ENCODE results near the gene CACNG4. TPM values are rescaled to one million over a fixed set of nuclear protein-coding genes. Genes with fewer than 3 reads are reported as not detected.
A peak's percentile ranks its signal among the peaks of the same experiment; 100 is the strongest.

The CACNG4 gene
- total and polyA plus RNA-seq, 2 donors from 2014 or later = 0.26 to 0.31 TPM

DNA sequence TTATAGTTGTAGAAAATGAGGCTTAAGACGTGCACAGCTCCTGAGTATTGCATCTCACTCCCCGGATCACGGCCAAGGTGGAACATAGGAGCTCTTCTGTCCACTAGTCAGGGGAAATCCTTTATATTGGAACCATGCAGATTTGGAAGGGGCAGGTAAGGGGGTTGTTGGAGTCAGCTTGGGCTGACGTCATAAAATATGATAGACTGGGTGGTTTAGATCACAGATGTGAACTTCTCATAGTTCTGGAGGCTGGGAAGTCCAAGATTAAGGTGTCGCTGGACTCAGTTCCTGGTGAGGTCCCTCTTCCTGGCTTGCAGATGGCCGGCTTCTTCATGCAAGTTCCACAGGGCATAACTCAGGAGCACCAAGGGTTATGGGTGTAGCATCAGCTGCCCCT, 5.6 kb downstream of the CACNG4 start:
- no peaks in the 10 kb centered on the region for H3K36me3 ChIP-seq (ENCODE audit: control insufficient read depth in 2 of 3, insufficient read depth in 3 of 3, low read length in 3 of 3)
- no peaks in the 10 kb centered on the region for H3K9me3 ChIP-seq (ENCODE audit: control insufficient read depth in 2 of 3, insufficient read depth in 1 of 3, low read length in 3 of 3)
- H3K27me3 ChIP-seq (ENCODE audit: control insufficient read depth, insufficient read depth, low read length) = peaks cover 7% of the 10 kb centered on the region
- TF ChIP-seq, protein P1, sequence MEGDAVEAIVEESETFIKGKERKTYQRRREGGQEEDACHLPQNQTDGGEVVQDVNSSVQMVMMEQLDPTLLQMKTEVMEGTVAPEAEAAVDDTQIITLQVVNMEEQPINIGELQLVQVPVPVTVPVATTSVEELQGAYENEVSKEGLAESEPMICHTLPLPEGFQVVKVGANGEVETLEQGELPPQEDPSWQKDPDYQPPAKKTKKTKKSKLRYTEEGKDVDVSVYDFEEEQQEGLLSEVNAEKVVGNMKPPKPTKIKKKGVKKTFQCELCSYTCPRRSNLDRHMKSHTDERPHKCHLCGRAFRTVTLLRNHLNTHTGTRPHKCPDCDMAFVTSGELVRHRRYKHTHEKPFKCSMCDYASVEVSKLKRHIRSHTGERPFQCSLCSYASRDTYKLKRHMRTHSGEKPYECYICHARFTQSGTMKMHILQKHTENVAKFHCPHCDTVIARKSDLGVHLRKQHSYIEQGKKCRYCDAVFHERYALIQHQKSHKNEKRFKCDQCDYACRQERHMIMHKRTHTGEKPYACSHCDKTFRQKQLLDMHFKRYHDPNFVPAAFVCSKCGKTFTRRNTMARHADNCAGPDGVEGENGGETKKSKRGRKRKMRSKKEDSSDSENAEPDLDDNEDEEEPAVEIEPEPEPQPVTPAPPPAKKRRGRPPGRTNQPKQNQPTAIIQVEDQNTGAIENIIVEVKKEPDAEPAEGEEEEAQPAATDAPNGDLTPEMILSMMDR (IDR thresholded peaks at IDR 0.05; ENCODE audit: borderline replicate concordance, extremely low read depth, insufficient read depth) = no peak
- H3K4me1 ChIP-seq (ENCODE audit: control insufficient read depth in 2 of 3, insufficient read depth in 2 of 3, low read depth in 1 of 3, low read length in 3 of 3) = peaks cover 0 to 10% (median 0%) of the 10 kb centered on the region in 3 donors
- no peak for FAIRE-seq
- no peak overlapping the region for H3K27ac ChIP-seq (ENCODE audit: low read depth in 2 of 2, low read length in 2 of 2)
- no peak overlapping the region for H3K4me3 ChIP-seq (ENCODE audit: low read length in 3 of 3)
- no peak for DNase-seq
- intact Hi-C loops (cut with DNase I) = no loop called here
- H3K9ac ChIP-seq (ENCODE audit: low read length in 3 of 3) = no peak overlapping the region

DNA sequence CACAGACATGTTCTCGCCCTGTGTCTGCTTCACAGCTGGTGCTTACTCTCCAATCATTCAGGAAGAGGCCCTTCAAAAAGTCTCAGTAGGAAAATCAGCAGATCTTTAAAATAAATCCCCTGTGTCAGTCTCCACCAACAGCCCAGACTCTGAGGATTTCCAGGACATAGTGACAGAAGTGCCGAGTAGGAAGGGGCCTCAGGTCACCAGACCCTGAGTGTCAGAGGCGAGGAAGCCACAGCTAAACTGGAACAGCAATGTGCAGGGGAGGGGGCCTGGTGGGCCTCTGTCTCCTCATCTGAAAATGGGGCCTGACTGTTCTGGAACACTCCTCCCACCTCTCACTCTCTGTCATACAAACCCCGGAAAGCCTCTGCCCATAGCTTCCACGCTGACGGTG, 6.3 kb downstream of the CACNG4 start:
- FAIRE-seq (no peak), DNase-seq (no peak)
- Histone ChIP-seq H3K27me3 (ENCODE audit: control insufficient read depth, insufficient read depth, low read length) (peaks cover 7% of the 10 kb centered on the region), H3K9ac (ENCODE audit: low read length in 3 of 3) (no peak overlapping the region), H3K4me3 (ENCODE audit: low read length in 3 of 3) (no peak overlapping the region), H3K9me3 (ENCODE audit: control insufficient read depth in 2 of 3, insufficient read depth in 1 of 3, low read length in 3 of 3) (no peaks in the 10 kb centered on the region), H3K36me3 (ENCODE audit: control insufficient read depth in 2 of 3, insufficient read depth in 3 of 3, low read length in 3 of 3) (no peaks in the 10 kb centered on the region), H3K4me1 (ENCODE audit: control insufficient read depth in 2 of 3, insufficient read depth in 2 of 3, low read depth in 1 of 3, low read length in 3 of 3) (peaks cover 0 to 8% (median 0%) of the 10 kb centered on the region in 3 donors), H3K27ac (ENCODE audit: low read depth in 2 of 2, low read length in 2 of 2) (no peak overlapping the region)
- intact Hi-C loops (cut with DNase I) = no loop called here
- TF ChIP-seq, protein P1 (IDR thresholded peaks at IDR 0.05; ENCODE audit: borderline replicate concordance, extremely low read depth, insufficient read depth) = no peak

DNA sequence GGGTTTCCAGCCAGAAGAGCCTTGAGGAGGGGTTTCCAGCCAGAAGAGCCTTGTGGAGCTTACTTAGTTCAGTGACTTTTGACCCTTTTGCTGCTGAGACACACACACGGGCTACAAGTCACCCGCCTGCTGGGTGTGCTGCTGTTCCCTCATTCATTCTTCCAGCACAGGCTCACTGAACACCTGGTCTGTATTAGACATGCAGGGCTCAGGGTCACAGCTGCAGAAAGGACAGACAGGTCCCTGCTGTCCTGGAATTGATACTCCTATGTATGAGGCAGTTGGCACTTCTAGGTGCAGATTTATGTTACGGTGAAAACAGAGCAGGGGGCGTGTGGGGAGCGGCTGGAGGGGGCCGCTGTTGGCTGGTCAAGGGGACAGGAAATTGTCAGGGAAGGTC, 6.8 kb downstream of the CACNG4 start:
- Histone ChIP-seq H3K9me3 (ENCODE audit: control insufficient read depth in 2 of 3, insufficient read depth in 1 of 3, low read length in 3 of 3) (no peaks in the 10 kb centered on the region), H3K27ac (ENCODE audit: low read depth in 2 of 2, low read length in 2 of 2) (no peak overlapping the region), H3K4me3 (ENCODE audit: low read length in 3 of 3) (no peak overlapping the region), H3K36me3 (ENCODE audit: control insufficient read depth in 2 of 3, insufficient read depth in 3 of 3, low read length in 3 of 3) (no peaks in the 10 kb centered on the region), H3K27me3 (ENCODE audit: control insufficient read depth, insufficient read depth, low read length) (peaks cover 7% of the 10 kb centered on the region), H3K4me1 (ENCODE audit: control insufficient read depth in 2 of 3, insufficient read depth in 2 of 3, low read depth in 1 of 3, low read length in 3 of 3) (peaks cover 0 to 3% (median 0%) of the 10 kb centered on the region in 3 donors), H3K9ac (ENCODE audit: low read length in 3 of 3) (no peak overlapping the region)
- intact Hi-C loops (cut with DNase I) = no loop called here
- TF ChIP-seq, protein P1 (IDR thresholded peaks at IDR 0.05; ENCODE audit: borderline replicate concordance, extremely low read depth, insufficient read depth) = no peak
- FAIRE-seq = no peak
- DNase-seq = peak in 4 of 5 donors; percentile 65 to 76 (median 71)
